ENCODE measurements around the gene ZNF407.
A peak's percentile ranks its signal among the peaks of the same experiment; 100 is the strongest.

Gene ZNF407

DNA sequence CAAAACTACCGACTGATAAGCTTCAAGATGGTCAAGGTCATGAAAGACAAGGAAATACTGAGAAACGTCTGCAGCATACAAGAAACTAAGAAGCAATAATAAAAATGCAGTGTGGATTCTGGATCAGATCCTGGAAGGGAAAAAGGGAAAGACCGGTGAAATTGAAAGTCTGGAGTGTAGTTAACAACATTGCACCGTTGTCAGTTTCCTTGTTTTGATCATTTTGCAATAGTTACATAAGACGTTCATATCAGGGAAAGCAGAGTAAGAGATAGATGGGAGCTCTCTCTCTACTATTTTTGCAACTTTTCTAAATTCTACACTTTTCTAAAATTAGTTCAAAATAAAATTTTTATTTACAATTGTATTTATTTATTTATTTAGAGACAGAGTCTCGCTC is 15.0 kb upstream of the ZNF407 start:
- no peak for DNase-seq

DNA sequence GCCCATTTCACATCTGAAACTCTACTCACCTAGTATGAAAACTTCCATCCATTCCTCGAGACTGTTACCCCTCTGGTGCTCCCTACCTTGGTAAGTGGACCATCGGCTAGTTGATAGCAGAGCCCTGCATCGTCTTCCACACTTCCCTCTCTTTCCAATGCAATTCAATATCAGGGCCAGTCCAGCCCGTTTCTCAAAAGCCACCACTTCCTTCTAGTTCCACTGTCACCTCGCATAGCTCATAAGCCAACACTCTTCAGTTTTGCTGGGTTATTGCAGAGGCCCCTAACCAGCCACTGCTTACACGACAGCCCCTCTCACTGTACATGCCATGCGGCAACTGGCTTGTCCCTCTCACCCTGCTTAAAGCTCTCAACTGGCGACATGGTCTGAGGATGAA is 10.2 kb upstream of the ZNF407 start:
- DNase-seq, result no peak

DNA sequence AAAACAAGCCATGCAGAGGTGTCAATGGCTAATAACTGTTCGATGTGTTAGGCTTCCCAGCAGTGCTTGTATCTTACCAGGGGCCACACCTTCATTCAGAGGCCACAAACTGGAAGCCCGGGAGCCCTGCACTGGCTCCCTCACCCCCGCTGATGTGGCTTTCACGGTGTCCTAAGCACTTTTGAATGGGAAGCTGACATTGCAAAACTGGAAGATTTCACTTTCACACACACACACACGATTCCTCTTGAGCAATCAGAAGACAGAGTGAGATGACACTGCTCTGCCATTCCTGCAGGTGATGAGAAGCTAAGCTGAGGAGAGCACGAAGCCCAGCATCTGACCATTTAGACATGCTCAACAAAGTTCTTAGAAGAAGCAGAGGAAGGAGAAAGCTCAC is 8.6 kb upstream of the ZNF407 start:
- no peak for DNase-seq

DNA sequence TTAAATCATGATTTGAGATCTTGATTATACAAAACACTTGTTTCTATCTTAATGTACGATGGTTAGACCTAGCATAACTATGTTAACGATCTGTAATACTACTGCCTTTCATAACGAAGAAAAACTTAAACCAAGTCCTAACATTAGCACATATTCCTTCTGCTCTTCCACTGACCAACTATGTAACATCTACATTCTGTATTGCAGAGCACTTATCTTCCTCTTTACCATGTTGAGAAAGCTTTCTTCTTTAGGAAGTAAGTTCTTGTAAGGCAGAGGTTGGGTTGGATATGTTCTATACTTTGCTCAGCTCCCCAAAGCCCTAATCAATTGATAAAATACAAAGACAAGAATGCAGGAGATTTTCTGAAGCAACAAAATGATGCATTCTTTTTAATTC is 7.9 kb upstream of the ZNF407 start:
- no peak for DNase-seq

DNA sequence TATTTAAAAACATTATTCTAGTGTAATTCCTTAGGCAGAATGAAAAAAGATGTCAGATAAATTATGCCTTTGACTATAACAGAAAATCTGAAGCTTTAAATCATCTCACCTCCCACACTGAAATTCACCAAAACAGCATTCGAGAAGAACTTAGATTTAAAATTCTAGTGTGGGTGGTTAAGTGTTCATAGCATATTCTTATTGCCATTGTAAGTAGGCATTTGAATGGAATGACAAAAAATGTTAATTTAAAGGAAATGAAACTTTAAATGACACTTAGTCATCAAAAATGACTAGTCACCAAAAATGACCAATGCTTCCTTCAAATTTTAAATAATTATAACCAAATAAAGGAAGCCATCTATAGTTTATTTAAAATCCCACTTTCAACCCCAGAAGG is 7.0 kb upstream of the ZNF407 start:
- no peak for DNase-seq

DNA sequence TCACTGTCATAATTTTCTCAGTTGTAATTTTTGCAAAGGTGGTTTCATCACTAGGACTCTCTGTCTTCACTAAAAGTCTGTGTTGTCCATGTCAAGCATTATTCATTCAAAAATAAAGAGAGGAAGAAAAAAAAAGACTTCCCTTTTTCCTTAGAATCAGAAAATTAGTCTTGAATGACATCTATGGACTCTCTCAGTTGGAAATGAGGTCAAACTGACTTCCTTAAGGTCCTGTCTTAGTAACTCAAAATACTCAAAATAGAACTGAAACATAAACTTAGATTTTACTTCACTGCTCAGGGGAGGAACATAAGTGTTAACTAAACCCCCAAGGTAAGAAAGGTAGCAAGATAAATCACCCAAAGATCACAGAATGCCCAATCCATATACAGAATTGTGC is 2.2 kb upstream of the ZNF407 start:
- DNase-seq, result peak in 1 of 5 experiments; percentile 34

DNA sequence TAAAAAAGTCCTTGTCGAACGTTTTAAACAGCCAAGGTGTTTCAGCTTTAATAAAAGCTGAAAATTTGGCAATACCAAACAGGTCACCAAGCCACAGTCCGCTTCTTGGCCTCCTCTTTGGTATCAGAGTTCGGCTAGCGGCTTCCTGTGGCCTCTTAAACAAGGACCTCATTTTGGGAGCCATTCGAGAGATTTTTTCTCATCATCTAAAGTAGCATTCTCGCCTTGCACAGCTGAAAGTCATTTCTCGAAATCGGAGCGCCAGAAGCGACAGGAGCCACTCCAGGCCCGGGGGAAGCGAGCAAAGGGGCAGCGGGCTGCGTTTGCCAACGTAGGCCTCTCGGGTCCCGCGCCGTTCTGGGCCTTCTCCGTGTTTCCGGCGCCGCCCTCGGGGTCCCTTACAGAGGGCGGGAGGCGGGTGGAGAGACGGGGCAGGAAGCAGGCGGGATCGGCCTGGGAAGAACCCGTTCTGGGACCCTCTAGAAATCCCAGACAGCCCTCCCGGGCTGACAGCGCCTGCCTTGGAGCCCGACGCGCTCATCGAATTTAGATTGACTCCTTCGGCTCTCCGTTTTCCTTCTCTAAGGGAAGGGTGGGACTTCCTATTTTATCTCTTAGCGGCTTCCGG is 522 bp upstream of the ZNF407 start:
- DNase-seq, result peak in 4 of 5 experiments; percentile 47 to 82 (median 56)

DNA sequence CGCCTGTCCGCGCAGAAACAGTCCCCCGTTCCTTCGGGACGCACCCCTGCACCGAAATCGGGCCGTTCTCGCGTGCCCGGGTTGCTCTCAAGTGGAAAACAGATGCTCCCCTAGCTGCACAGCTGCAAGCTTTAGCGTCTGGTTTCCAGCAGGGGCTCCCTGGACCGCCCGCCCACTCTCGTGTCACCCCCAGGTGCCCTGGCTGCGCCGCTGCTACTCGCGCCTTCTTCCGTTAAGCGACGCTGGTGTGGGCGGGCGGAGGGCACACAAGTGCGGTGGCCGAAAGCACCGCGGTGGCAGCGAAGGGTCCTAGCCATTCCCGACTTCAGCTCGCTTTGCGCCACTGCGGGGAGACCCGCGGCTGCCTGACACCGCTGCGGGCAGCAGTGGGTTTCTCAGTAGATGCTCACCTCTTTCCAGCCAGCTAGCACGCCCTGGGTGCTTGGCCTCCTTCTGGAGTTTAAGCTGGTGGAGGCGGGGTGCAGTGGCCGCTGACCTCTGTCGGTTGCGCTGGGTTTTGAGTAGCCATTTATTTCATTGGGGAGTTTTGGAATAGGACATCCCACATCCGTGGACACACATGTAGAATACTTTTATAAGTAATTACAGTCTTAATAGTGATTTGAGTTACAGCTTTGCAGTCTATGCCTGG is 806 bp downstream of the ZNF407 start:
- DNase-seq, result peak; percentile 41 to 84 (median 63)

DNA sequence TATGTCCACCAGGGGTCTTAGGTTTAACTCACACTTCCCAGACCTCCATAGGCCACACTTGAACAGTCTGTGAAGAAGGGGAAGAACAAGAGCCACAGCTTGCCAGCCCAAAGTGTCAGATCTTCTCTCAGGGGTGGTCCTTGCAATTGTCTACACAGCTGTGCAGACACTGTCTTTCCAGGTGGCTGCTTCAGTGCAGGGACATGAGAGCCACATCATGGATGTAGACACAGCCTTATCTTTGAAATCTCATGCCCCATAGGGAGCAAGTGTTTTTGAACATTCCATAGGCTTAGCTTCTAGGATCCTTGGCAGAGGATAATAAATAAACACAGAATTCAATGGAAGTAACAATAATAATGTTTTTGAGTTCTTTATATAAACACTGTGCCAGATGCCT is 6.7 kb downstream of the ZNF407 start:
- no peak for DNase-seq

DNA sequence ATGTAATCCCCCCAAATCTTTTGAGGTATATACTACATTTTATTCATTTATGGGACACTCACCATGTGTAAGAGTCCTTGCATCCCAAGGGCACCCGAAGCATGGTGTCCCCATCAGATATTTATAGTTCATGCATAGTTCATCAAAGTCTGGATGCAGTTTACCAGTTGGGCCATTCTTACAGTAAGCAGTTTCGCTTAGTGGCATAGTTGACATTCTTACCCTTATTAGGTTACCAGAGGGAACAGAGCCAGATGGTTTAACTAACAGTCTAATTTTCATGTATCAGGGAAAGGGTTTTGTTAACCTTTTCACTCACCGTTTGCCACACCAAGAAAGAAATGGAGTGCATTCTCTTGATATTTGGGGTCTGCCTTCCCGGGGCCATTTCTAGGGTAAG is 7.1 kb downstream of the ZNF407 start:
- no peak for DNase-seq

DNA sequence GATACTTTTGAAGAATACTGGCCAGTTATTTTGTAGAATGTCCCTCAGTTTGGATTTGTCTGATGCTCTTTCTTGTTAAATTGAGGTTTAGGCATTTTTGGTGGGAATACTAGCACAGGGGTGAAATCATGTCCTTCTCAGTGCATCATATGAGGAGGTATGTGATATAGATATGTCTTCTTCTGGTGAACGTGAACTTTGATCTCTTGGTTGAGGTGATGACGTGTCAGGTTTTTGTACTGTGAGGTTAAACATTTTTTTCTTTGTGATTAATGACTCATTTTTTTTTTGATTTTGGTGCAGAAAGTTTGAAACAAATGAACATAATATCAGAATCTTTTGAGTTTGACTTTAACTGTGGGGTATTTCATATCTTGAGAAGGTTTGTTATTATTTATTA is 11.0 kb downstream of the ZNF407 start:
- no peak for DNase-seq

DNA sequence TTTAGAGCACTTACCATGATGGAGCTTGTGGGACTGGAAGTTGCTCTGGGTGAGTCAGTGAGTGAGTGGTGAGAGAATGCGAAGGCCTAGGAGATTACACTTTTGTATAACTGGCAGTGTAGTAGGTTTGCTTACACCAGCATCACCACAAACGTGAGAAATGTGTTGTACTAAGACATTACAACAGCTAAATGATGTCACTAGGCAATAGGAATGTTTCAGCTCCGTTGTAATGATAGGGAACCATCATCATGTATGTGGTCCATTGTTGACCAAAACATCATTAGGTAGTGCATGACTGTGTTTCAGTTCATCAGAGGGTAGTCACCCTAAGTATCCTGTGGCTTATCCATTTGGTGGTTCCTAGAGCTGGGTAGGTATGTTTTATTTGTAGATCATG is 11.9 kb downstream of the ZNF407 start:
- DNase-seq, result no peak

DNA sequence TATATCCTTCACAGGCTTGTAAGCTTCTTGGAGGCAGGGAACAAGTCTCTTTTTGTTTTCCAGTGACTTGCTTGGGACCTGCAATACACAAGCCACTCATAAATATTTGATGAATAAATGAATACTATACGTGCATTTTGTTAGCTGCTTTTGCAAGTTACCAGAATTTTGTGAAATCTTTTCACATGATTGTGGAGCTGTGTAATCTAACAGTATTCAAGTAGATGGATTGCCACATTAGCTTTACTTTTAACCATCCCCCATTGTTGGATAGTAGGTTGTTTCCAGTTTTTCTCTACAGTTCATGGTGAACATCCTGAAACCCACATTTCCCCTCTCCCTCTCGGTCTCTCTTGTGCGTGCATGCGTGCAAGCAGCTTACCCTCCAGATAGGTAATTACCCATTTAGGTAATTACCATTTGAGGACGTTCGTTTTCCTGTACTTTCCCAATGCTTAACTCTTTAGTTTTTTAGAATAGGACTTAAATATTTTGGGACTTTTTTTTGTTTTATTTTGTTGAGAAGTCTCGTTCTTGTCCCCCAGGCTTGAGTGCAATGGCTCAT is 12.5 kb downstream of the ZNF407 start:
- no peak for DNase-seq

DNA sequence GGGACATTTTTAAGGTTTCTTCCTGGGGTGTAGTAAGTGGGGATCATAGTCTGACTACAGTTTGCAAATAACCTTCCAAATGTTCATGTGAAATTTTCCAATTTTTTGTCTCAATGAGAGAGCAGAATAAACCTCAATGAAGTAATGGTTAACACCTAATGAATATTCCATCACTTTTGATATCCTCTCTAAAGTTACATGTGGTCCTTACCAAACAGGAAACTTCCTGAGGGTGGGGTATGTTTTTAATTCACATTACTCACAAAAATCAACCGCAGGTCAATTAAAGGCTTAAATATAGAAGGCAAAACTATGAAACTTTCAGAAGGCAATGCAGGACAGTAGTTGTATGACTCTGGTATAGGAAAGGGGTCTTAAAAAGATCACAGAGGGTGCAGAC is 13.2 kb downstream of the ZNF407 start:
- DNase-seq, result no peak

DNA sequence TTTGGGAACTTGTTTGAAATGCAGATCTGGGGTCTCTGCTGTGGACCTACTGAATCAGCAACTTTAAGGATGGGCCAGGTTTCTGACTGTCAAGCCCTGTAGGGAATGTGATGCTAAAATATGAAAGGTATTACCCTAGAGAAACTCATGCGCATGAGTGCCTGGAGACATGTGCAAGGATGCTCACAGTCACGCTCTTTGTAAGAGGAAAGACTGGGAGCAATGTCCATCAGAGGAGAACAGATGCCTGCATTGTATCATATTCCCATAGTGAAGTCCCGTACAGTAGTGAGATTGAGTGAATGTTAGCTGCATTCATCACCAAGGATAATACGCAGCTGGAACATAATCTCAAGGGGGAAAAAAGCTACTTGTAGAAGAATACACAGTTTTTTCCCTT is 14.1 kb downstream of the ZNF407 start:
- no peak for DNase-seq

DNA sequence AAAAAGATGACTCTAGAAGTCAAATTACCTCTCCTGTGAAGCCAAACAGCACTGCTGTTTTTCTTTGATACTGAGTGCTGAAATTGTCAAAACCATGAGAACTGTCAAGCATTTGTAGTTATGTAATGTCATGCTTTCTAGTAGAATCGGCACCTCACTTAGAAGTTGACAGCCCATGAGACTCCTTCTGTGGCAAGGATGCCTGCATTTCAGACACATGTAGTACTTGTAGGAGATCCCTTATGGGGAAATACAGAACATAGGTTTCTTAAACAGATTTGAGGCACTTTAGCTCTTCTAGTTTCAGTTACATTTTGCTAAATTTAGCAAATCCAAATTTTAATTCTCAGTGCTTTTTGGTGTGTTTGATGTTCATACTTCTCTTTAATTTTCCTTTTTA is 15.7 kb downstream of the ZNF407 start:
- no peak for DNase-seq

DNA sequence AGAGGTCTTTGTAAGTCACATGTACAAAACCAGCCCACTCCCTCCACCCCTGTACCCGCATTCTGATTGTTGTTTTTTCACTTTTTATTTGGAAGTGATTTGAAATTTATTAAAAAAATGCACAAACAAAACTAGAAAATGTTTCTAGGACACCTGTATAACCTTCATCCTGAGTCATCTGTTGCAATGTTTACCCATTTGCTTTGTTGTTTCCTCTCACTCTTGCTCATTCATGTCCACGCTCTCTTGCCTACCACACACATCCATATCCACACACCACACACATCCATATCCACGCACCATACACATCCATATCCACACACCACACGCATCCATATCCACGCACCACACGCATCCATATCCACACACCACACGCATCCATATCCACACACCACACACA is 18.8 kb downstream of the ZNF407 start:
- no peak for DNase-seq

DNA sequence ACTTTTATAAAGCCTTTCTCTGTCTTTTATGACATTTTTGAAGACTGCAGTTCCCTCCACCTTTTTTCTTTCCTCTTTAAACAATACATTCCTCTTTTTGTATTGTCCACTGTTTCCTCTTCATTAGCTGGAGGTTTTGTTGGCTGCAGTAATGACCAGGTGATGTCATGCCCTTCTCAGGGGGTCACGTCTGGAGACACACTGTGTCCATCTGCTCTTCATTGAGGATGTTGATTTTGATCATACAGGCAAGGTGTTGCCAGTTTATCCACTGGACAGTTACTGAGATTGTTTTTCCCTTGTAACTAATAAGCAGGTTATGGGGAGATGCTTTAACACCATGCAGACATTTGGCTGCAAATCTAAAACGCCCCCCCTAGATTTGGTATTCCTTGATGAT is 19.8 kb downstream of the ZNF407 start:
- no peak for DNase-seq

DNA sequence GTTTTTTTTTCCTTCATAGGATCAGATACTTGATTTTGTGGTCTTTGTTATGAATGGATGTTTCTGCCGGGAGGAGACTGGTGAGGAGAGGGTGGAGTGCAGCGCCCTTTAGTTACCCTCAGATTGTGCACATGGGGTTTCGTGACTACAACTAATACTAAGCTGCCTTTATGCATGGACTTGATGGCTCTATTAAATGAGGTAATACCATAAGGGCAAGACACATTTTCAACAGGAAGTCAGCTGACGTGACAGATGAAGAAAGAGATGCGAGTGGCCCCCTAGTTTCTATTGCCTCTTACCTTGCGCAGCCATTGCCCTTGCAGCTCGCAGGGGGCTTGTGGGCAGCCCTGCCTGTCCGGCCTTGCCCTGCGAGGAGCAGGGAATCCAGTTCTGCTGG is 24.4 kb downstream of the ZNF407 start:
- peak in 1 of 5 experiments; percentile 31 for DNase-seq

DNA sequence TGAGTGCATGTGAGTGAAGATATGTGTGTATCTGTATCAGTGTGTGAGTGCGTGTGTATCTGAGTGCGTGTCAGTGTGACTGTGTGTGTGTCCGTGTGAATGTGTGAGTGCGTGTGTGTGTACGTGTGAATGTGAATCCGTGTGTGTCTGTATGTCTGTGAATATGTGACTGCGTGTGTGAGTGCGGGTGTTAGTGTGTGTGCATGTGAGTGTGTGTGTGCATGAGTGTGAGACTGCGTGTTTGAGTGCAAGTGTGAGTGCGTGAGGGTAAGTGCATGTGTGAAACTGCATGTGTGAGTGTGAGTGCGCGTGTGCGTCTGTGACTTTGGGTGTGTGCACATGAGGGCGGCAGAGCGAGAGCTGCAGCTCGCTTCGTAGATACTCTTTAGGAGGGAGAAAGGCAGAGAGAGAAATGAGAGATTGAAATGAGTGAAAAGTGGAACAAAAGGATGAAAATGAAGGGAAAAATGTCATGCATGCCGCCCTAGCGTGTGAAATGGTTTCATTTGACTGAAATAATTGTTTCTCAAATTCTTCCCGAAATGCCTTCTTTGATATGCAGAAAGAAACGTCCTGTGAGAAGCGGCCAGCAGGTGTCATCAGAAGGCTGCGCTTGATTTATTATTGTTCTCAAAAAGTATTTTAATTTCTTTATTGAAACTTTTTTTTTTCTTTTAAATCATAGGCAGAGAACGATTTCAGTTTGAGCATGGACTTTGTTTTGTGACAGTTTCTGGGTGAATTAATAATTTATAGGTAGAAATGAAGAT is 25.6 kb downstream of the ZNF407 start:
- peak in 2 of 5 experiments; percentile 15 to 37 for DNase-seq

DNA sequence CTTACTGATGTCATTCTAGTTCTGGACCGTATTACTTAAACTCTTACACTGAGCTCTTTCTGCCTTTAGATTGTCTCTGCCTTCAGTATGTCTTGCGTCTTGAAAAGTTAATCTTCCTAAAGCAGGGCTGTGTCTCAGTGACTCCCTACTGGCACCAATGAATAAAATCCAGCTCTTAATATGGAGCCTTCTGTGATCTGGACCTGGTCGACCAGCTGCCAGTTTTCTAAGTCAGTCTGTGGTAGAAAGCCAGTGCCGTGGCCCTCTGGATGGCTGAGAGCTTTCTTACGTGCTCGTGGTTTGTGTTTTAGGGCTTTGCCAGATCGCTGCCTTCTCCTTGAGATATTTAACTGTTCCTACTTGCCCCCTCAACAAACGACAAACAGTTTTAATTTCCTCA is 26.8 kb downstream of the ZNF407 start:
- no peak for DNase-seq

DNA sequence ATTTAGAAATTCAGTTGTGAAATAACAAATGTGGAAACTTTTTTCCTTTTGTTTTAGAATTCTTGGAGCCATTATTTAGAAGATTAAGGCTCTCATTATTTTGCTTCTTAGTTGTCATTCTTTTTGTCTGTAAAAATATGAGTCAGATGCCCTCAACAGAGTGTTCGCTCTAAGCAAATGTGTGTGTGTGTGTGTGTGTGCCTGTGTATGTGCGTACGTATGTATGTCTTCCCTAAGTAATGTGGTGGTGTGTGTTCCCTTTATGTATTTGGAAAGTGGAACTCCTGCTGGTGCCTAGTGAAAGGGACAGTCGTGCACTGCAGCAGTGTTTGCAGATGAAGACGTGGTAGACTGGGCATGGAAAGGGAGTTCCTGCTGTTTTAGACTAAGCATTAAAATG is 27.5 kb downstream of the ZNF407 start:
- DNase-seq, result no peak

DNA sequence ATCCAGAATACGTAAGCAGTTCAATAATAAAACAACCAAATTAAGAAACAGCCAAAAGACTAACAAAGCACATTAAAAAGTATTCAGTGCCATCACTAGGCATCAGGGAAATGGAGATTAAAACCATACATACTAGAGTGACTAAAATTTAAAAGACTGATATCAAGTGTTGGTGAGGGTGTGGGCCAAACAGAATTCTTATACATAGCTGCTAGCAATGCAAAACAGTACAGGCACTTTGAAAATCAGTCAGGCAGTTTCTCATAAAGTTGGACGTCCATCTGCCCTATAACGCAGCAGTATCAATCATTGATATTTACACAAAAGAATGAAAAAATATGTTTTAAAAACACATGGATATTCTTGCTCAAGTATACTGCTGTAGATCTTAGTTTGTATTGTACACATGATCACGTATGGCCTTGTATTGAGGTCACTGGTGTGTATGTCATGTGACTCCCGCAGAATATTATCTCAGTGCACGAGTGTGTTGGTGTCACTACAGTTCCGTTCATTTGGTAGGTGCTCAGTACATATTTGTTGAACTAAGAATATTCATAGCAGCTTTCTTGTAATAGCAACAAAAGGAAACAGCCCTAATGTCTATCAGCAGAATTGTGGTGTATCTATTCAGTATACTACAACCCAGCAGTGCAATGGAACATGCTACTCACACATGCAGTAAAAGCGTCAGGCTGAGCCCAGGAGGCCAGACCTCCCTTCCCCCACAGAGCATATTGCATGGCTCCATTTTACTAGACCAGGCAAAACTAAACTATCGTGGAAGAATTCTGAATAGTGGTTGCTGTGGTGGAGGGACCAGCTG is 28.6 kb downstream of the ZNF407 start:
- DNase-seq, result no peak

All from T-helper 2 cell (primary cell).